DOHH2 (cell line): ENCODE measurements around the gene ORMDL3.

ENCODE experiments used
- H3F3A ChIP-seq: fragments of 200-600 bp; sonication (generic), shearing (Covaris generic); 2 replicates; pipeline ENCODE4 v1.6.0; 2016; ENCODE audit warnings: antibody characterized with exemption, mild to moderate bottlenecking; ENCODE audit not compliant: control insufficient read depth, insufficient read depth
- H3K27ac ChIP-seq: fragments of 200-600 bp; sonication (generic); 2 replicates; pipeline ENCODE4 v1.5.1; 2014; ENCODE audit warnings: low read depth, mild to moderate bottlenecking, low read length, moderate library complexity
- H3K27me3 ChIP-seq: fragments of 200-600 bp; sonication (generic); 2 replicates; pipeline ENCODE4 v1.6.1; 2014; ENCODE audit warnings: mild to moderate bottlenecking, low read length, mixed read lengths; ENCODE audit not compliant: control insufficient read depth
- H3K36me3 ChIP-seq: fragments of 200-600 bp; sonication (generic); 2 replicates; pipeline ENCODE4 v1.6.1; 2014; ENCODE audit warnings: mild to moderate bottlenecking, low read length, moderate library complexity, mixed read lengths; ENCODE audit not compliant: control insufficient read depth
- H3K4me1 ChIP-seq: fragments of 200-600 bp; sonication (generic); 2 replicates; pipeline ENCODE4 v1.6.1; 2014; ENCODE audit warnings: mild to moderate bottlenecking, low read length, mixed read lengths; ENCODE audit not compliant: control insufficient read depth
- H3K4me2 ChIP-seq: fragments of 200-600 bp; sonication (generic); 2 replicates; pipeline ENCODE4 v1.6.0; 2014; ENCODE audit warnings: mild to moderate bottlenecking, low read length, moderate library complexity
- H3K4me3 ChIP-seq: fragments of 200-600 bp; sonication (generic); 2 replicates; pipeline ENCODE4 v1.5.1; 2014; ENCODE audit warnings: mild to moderate bottlenecking, low read length, mixed read lengths
- H3K79me2 ChIP-seq: fragments of 200-600 bp; sonication (generic); 2 replicates; pipeline ENCODE4 v1.6.1; 2014; ENCODE audit warnings: mild to moderate bottlenecking, low read length, mixed read lengths; ENCODE audit not compliant: control insufficient read depth
- H3K9me2 ChIP-seq: fragments of 200-600 bp; sonication (generic); replicated peaks from 2 replicates; pipeline ENCODE4 v1.6.1; 2014; ENCODE audit warnings: mild to moderate bottlenecking, low read length, mixed read lengths; ENCODE audit not compliant: control insufficient read depth
- H3K9me3 ChIP-seq: fragments of 200-600 bp; sonication (generic); 2 replicates; pipeline ENCODE4 v1.6.1; 2014; ENCODE audit warnings: antibody characterized with exemption, low read length, mixed read lengths; ENCODE audit not compliant: control insufficient read depth, insufficient read depth
- H4K20me1 ChIP-seq: fragments of 200-600 bp; sonication (generic); 2 replicates; pipeline ENCODE4 v1.6.0; 2014; ENCODE audit warnings: low read depth, mild to moderate bottlenecking, antibody characterized with exemption, low read length, moderate library complexity; ENCODE audit not compliant: control insufficient read depth, insufficient read depth
- EZH2phosphoT487 ChIP-seq: fragments of 200-600 bp; sonication (generic); IDR thresholded peaks from 2 replicates; pipeline ENCODE4 v1.6.1; 2017; ENCODE audit warnings: borderline replicate concordance, mild to moderate bottlenecking, antibody characterized with exemption, low read length, moderate library complexity, mixed read lengths
- TF ChIP-seq, protein P1 (sequence below): fragments of 200-600 bp; sonication (generic); IDR thresholded peaks from one replicate; pipeline ENCODE4 v1.5.1; 2014; ENCODE audit warnings: antibody characterized with exemption, mild to moderate bottlenecking, low read depth, low read length; ENCODE audit not compliant: poor library complexity, severe bottlenecking

The ORMDL3 gene

DNA sequence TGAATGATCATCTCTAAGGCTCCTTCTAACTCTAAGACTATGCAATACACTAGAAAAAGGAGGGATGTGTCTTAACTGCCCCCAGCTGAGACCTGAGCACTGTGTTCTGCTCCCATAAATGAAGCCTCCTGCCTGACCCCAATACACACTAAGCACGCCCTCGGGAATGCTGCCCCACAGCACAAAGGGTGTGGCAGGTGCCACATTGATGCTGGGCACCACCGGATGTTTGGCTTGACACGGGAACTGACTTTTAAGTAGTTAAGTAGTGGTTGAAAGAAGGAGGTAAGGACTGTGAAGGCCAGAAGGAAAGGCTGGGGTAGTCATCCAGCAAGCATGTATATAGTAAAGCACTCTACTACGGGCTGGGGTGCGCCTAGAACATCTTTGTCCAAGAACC, 39.4 kb upstream of the ORMDL3 start:
- H3K4me2 ChIP-seq = no peak overlapping the region
- no peaks in the 10 kb centered on the region for H3K79me2 ChIP-seq
- no peak overlapping the region for H3K4me3 ChIP-seq
- peaks cover 16% of the 10 kb centered on the region for H3K4me1 ChIP-seq
- H3K9me2 ChIP-seq = no peaks in the 10 kb centered on the region
- H3K36me3 ChIP-seq = no peaks in the 10 kb centered on the region
- no peaks in the 10 kb centered on the region for H3F3A ChIP-seq
- peaks cover 24% of the 10 kb centered on the region for H3K27me3 ChIP-seq
- no peak overlapping the region for H3K27ac ChIP-seq
- no peak for TF ChIP-seq EZH2phosphoT487
- TF ChIP-seq, protein P1, sequence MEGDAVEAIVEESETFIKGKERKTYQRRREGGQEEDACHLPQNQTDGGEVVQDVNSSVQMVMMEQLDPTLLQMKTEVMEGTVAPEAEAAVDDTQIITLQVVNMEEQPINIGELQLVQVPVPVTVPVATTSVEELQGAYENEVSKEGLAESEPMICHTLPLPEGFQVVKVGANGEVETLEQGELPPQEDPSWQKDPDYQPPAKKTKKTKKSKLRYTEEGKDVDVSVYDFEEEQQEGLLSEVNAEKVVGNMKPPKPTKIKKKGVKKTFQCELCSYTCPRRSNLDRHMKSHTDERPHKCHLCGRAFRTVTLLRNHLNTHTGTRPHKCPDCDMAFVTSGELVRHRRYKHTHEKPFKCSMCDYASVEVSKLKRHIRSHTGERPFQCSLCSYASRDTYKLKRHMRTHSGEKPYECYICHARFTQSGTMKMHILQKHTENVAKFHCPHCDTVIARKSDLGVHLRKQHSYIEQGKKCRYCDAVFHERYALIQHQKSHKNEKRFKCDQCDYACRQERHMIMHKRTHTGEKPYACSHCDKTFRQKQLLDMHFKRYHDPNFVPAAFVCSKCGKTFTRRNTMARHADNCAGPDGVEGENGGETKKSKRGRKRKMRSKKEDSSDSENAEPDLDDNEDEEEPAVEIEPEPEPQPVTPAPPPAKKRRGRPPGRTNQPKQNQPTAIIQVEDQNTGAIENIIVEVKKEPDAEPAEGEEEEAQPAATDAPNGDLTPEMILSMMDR = no peak
- no peaks in the 10 kb centered on the region for H3K9me3 ChIP-seq
- H4K20me1 ChIP-seq = no peaks in the 10 kb centered on the region

DNA sequence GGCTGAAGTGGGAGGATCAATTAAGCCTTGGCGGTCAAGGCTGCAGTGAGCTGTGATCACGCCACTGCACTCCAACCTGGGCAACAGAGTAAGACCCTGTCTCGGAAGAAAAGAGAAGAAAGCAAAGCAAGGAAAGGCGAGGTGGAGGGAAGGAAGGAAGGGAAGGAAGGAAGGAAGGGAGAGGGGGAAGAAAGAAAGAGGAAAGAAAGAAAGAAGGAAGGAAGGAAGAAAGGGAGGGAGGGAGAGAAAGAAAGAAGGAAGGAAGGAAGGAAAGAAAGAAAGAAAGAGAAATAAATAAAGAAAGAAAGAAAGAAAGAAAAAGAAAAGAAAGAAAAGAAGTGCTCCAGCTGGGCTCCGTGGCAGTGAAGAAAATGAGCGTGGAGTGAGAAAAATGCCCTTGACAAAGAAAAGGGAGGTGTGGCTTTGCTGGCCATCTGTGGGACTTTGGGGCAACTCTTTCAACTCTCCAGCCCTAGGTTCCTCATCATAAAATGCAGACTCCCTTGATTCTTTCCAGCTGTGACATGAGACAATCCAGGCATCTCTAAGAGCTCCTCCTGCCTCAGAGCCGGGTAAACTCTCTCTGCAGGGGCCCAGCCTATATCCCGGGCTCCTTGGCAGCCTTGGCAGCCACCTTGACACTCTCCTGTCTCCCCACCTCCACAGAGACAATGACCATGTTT, 37.8 kb upstream of the ORMDL3 start:
- H3K27me3 ChIP-seq = peaks cover 14% of the 10 kb centered on the region; the same call in 1 of the 2 replicates
- no peak for TF ChIP-seq EZH2phosphoT487
- TF ChIP-seq, protein P1 = no peak

DNA sequence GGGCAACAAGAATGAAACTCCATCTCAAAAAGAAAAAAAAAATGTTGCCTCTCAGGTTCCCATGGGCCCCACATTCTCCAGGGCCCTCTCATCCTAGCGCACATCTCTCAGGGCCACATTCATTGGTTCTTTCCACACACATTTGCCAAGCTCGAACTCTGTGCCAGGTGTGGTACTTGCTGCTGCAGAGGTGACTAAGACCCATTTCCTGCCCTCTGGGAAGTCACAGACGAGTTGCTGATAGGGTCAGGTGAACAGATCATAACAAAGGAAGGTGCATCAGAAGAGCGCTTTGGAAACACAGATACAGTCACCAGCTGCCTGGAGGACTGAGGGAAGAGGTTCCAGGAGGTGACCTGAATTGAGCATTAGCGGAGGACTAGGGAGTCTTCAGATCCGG, 36.4 kb upstream of the ORMDL3 start:
- no peaks in the 10 kb centered on the region for H3K79me2 ChIP-seq
- TF ChIP-seq EZH2phosphoT487 = no peak
- TF ChIP-seq, protein P1 = no peak
- peaks cover 11% of the 10 kb centered on the region; the same call in 1 of the 2 replicates for H3K27me3 ChIP-seq
- H3F3A ChIP-seq = no peaks in the 10 kb centered on the region
- H3K4me3 ChIP-seq = no peak overlapping the region
- H3K27ac ChIP-seq = no peak overlapping the region
- H3K4me2 ChIP-seq = no peak overlapping the region
- H3K36me3 ChIP-seq = no peaks in the 10 kb centered on the region
- H3K9me2 ChIP-seq = no peaks in the 10 kb centered on the region
- no peaks in the 10 kb centered on the region for H4K20me1 ChIP-seq
- H3K4me1 ChIP-seq = peaks cover 21% of the 10 kb centered on the region
- no peaks in the 10 kb centered on the region for H3K9me3 ChIP-seq

More for the DNA sequence above, 37.8 kb upstream of the ORMDL3 start:
- Histone ChIP-seq H3F3A (no peaks in the 10 kb centered on the region), H3K9me3 (no peaks in the 10 kb centered on the region), H4K20me1 (no peaks in the 10 kb centered on the region), H3K4me3 (no peak overlapping the region), H3K36me3 (no peaks in the 10 kb centered on the region), H3K79me2 (no peaks in the 10 kb centered on the region), H3K27ac (no peak overlapping the region), H3K4me1 (peaks cover 14% of the 10 kb centered on the region), H3K4me2 (no peak overlapping the region), H3K9me2 (no peaks in the 10 kb centered on the region)
